Panc1 (cell line): Measurements from ENCODE around the gene EPGN. TPM values are rescaled to one million over a fixed set of nuclear protein-coding genes. Genes with fewer than 3 reads are reported as not detected.

Experiments
- ATAC-seq: fragments of 200-7000 bp; cut with Tn5 transposase; 2 replicates; pipeline ENCODE4 v1.9.1; 2020; ENCODE audit warnings: mild to moderate bottlenecking, moderate library complexity
- BruUV-seq: library from RNA; stranded (reverse); fragments of 400-500 nt; replicated peaks from 2 replicates; lab custom pipeline; 2021; lab: Mats Ljungman, UMichigan
- CTCF ChIA-PET: fragments of 300-600 bp; sonication (Branson Sonifier 250); formaldehyde crosslinking; loops from one replicate; lab custom pipeline; 2022; ENCODE audit warnings: antibody characterized with exemption; lab: Charles Lee
- POLR2A ChIA-PET: fragments of 300-600 bp; sonication (Branson Sonifier 250); formaldehyde crosslinking; loops from one replicate; lab custom pipeline; 2022; ENCODE audit warnings: antibody characterized with exemption; lab: Charles Lee
- DNase-seq: peaks from one replicate; pipeline ENCODE4 v3.0.0-alpha.2; 2010; ENCODE audit warnings: low read depth, low spot score
- H3K27ac ChIP-seq: 2 replicates; pipeline ENCODE4 v1.5.1; 2011; ENCODE audit warnings: mild to moderate bottlenecking, low read length, inconsistent platforms
- H3K27me3 ChIP-seq: fragments of 200-500 bp; sonication (Bioruptor generic); 2 replicates; pipeline ENCODE4 v1.6.0; 2014; ENCODE audit warnings: low read length, inconsistent platforms; ENCODE audit not compliant: control insufficient read depth, insufficient read depth
- H3K36me3 ChIP-seq: fragments of 200-500 bp; sonication (Bioruptor generic); 2 replicates; pipeline ENCODE4 v1.5.1; 2014; ENCODE audit warnings: inconsistent platforms, mild to moderate bottlenecking, low read length, moderate library complexity; ENCODE audit not compliant: control insufficient read depth, insufficient read depth
- H3K4me1 ChIP-seq: 2 replicates; pipeline ENCODE4 v1.5.1; 2011; ENCODE audit warnings: inconsistent platforms, mild to moderate bottlenecking, low read length, moderate library complexity; ENCODE audit not compliant: control insufficient read depth, insufficient read depth
- H3K4me3 ChIP-seq, 2 experiments: 2 replicates each; pipeline ENCODE4 v1.5.1; 2011 to 2012; ENCODE audit warnings: low read depth in 2 of 2, low read length in 2 of 2, mild to moderate bottlenecking in 2 of 2, inconsistent platforms in 1 of 2, moderate library complexity in 1 of 2
- H3K9me3 ChIP-seq: fragments of 200-500 bp; sonication (Bioruptor generic); 2 replicates; pipeline ENCODE4 v1.5.1; 2014; ENCODE audit warnings: low read depth, mild to moderate bottlenecking, inconsistent platforms, low read length, moderate library complexity; ENCODE audit not compliant: control insufficient read depth, insufficient read depth
- CTCF ChIP-seq: fragments of 450-650 bp; IDR thresholded peaks from 2 replicates; pipeline ENCODE4 v1.5.1; 2017; ENCODE audit warnings: mild to moderate bottlenecking
- POLR2AphosphoS5 ChIP-seq: IDR thresholded peaks from 2 replicates; pipeline ENCODE4 v1.6.1; 2012; ENCODE audit warnings: mild to moderate bottlenecking, low read depth, low read length, moderate library complexity
- SIN3A ChIP-seq: IDR thresholded peaks from 2 replicates; pipeline ENCODE4 v1.6.1; 2012; ENCODE audit warnings: low read depth, mild to moderate bottlenecking, low read length, moderate library complexity, borderline replicate concordance; ENCODE audit not compliant: insufficient read depth
- TCF7L2 ChIP-seq: IDR thresholded peaks from 2 replicates; pipeline ENCODE4 v1.6.1; 2011; ENCODE audit warnings: mild to moderate bottlenecking, low read depth, low read length, inconsistent platforms
- in situ Hi-C: cut with HindIII; loops from 2 replicates; pipeline ENCODE4 v1.10.0; 2016; ENCODE audit warnings: low sequenced_read_pairs, low pct_unique_long_range_greater_than_20kb
- intact Hi-C: fragments of 100-400 bp; cut with micrococcal nuclease; formaldehyde crosslinking; loops from one replicate; pipeline ENCODE4 v1.10.0; 2022; ENCODE audit not compliant: unreplicated experiment
- total RNA-seq: library from RNA; stranded (reverse); gene quantifications from one replicate; pipeline ENCODE4 v1.2.1, GENCODE V29; 2021; ENCODE audit not compliant: unreplicated experiment
- TF ChIP-seq, protein P1 (sequence below), 2 experiments: IDR thresholded peaks; 2 replicates each; pipeline ENCODE4 v1.6.1; 2011 to 2012; ENCODE audit warnings: low read depth in 2 of 2, control low read depth in 1 of 2, low read length in 1 of 2, mild to moderate bottlenecking in 1 of 2, moderate library complexity in 1 of 2; ENCODE audit not compliant: insufficient read depth in 1 of 2

EPGN gene
- total RNA-seq, 1 experiment from 2014 or later: not detected

- POLR2A ChIA-PET: no interaction called here
- CTCF ChIA-PET: interaction anchor here (0.5 kb wide), 1 partner anchor 11 kb away, joined by 3 read pairs; no protein-coding TSS in a partner anchor
- BruUV-seq: no TSS peak
- Histone ChIP-seq H3K36me3 (no peaks in the 10 kb centered on the region), H3K27me3 (no peaks in the 10 kb centered on the region), H3K4me3 (no peak overlapping the region), H3K27ac (no peak overlapping the region), H3K9me3 (no peaks in the 10 kb centered on the region), H3K4me1 (no peaks in the 10 kb centered on the region)
- intact Hi-C loops (no loop called here), in situ Hi-C loops (no loop called here)
- TF ChIP-seq, protein P1, sequence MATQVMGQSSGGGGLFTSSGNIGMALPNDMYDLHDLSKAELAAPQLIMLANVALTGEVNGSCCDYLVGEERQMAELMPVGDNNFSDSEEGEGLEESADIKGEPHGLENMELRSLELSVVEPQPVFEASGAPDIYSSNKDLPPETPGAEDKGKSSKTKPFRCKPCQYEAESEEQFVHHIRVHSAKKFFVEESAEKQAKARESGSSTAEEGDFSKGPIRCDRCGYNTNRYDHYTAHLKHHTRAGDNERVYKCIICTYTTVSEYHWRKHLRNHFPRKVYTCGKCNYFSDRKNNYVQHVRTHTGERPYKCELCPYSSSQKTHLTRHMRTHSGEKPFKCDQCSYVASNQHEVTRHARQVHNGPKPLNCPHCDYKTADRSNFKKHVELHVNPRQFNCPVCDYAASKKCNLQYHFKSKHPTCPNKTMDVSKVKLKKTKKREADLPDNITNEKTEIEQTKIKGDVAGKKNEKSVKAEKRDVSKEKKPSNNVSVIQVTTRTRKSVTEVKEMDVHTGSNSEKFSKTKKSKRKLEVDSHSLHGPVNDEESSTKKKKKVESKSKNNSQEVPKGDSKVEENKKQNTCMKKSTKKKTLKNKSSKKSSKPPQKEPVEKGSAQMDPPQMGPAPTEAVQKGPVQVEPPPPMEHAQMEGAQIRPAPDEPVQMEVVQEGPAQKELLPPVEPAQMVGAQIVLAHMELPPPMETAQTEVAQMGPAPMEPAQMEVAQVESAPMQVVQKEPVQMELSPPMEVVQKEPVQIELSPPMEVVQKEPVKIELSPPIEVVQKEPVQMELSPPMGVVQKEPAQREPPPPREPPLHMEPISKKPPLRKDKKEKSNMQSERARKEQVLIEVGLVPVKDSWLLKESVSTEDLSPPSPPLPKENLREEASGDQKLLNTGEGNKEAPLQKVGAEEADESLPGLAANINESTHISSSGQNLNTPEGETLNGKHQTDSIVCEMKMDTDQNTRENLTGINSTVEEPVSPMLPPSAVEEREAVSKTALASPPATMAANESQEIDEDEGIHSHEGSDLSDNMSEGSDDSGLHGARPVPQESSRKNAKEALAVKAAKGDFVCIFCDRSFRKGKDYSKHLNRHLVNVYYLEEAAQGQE (IDR thresholded peaks at IDR 0.05; ENCODE audit: insufficient read depth in 1 of 2, low read depth in 2 of 2, low read length in 1 of 2): no peak
- TF ChIP-seq TCF7L2: no peak
- no peak for DNase-seq
- ATAC-seq: no peak
These were observed 40.2 kb upstream of the EPGN start for GRCh38 chr4:74267998-74268606.

- in situ Hi-C loops: no loop called here
- H3K9me3 ChIP-seq: no peaks in the 10 kb centered on the region
- DNase-seq (no peak), ATAC-seq (no peak)
- H3K27me3 ChIP-seq: no peaks in the 10 kb centered on the region
- TF ChIP-seq TCF7L2 (no peak), CTCF (no peak), SIN3A (no peak), POLR2AphosphoS5 (no peak)
- TF ChIP-seq, protein P1 (IDR thresholded peaks at IDR 0.05; ENCODE audit: insufficient read depth in 1 of 2, low read depth in 2 of 2, low read length in 1 of 2): no peak
- H3K36me3 ChIP-seq: no peaks in the 10 kb centered on the region
- BruUV-seq: no TSS peak
- H3K4me3 ChIP-seq: no peak overlapping the region
- POLR2A ChIA-PET: interaction anchor here (0.7 kb wide), 1 partner anchor 39 kb away, joined by 3 read pairs; the partner anchor contains the start of gene EPGN
- CTCF ChIA-PET: interaction anchor here (0.5 kb wide), 1 partner anchor 11 kb away, joined by 3 read pairs; no protein-coding TSS in a partner anchor
- intact Hi-C loops: no loop called here
- H3K4me1 ChIP-seq: no peaks in the 10 kb centered on the region
- no peak overlapping the region for H3K27ac ChIP-seq
These were observed 39.6 kb upstream of the EPGN start for GRCh38 chr4:74268643-74269042.
